HepG2 (cell line): ENCODE results near the gene KBTBD13. TPM values are rescaled to one million over a fixed set of nuclear protein-coding genes. Genes with fewer than 3 reads are reported as not detected.
A peak's percentile ranks its signal among the peaks of the same experiment; 100 is the strongest.

ENCODE experiments used
- BRD4 ChIP-seq: sonication (generic); formaldehyde crosslinking; IDR thresholded peaks from 2 replicates; pipeline ENCODE4 v1.4.0; 2020; ENCODE audit warnings: missing genetic modification reagents
- HNF4G ChIP-seq, 2 experiments: sonication (generic) in 1 of 2; formaldehyde crosslinking in 1 of 2; IDR thresholded peaks; 2 replicates each; pipeline versions ENCODE4 v1.4.0 to v1.6.1; 2011 to 2020; ENCODE audit warnings: borderline replicate concordance in 2 of 2, low read depth in 2 of 2, mild to moderate bottlenecking in 2 of 2, low read length in 1 of 2, missing genetic modification reagents in 1 of 2, moderate library complexity in 1 of 2
- JARID2 ChIP-seq: sonication (generic); formaldehyde crosslinking; IDR thresholded peaks from 2 replicates; pipeline ENCODE4 v1.8.1; 2023; ENCODE audit warnings: missing genetic modification reagents, inconsistent platforms; ENCODE audit not compliant: insufficient replicate concordance
- KAT8 ChIP-seq: IDR thresholded peaks from 2 replicates; pipeline ENCODE4 v1.6.1; 2016; ENCODE audit warnings: missing genetic modification reagents, missing compliant biosample characterization
- KDM5A ChIP-seq: fragments of 200-600 bp; sonication (generic); IDR thresholded peaks from 2 replicates; pipeline ENCODE4 v1.7.0; 2018; ENCODE audit warnings: antibody characterized with exemption, mild to moderate bottlenecking, low read length, borderline replicate concordance
- MED13 ChIP-seq: sonication (generic); formaldehyde crosslinking; IDR thresholded peaks from 2 replicates; pipeline ENCODE4 v1.5.0; 2020; ENCODE audit warnings: missing genetic modification reagents
- RARG ChIP-seq: sonication (generic); formaldehyde crosslinking; IDR thresholded peaks from 2 replicates; pipeline ENCODE4 v1.4.0; 2020; ENCODE audit warnings: low read depth, mild to moderate bottlenecking, missing genetic modification reagents
- RELA ChIP-seq: sonication (generic); formaldehyde crosslinking; IDR thresholded peaks from 2 replicates; pipeline ENCODE4 v1.4.0; 2020; ENCODE audit warnings: missing genetic modification reagents
- RFX5 ChIP-seq: IDR thresholded peaks from 2 replicates; pipeline ENCODE4 v1.6.1; 2011; ENCODE audit warnings: low read depth, low read length, improper control_type of control experiment
- TBX3 ChIP-seq: fragments of 450-650 bp; IDR thresholded peaks from 2 replicates; pipeline ENCODE4 v1.6.1; 2017; ENCODE audit warnings: antibody characterized with exemption, mild to moderate bottlenecking, inconsistent platforms, borderline replicate concordance
- TGIF2 ChIP-seq: IDR thresholded peaks from 2 replicates; pipeline ENCODE4 v1.6.1; 2016; ENCODE audit warnings: control low read depth, missing compliant biosample characterization
- ZNF121 ChIP-seq: sonication (generic); formaldehyde crosslinking; IDR thresholded peaks from 2 replicates; pipeline ENCODE4 v1.5.0; 2020; ENCODE audit warnings: mild to moderate bottlenecking, missing genetic modification reagents
- ZNF138 ChIP-seq: sonication (generic); formaldehyde crosslinking; IDR thresholded peaks from 2 replicates; pipeline ENCODE4 v1.5.0; 2020; ENCODE audit warnings: mild to moderate bottlenecking, low read depth, missing genetic modification reagents
- ZNF180 ChIP-seq: sonication (generic); formaldehyde crosslinking; IDR thresholded peaks from 2 replicates; pipeline ENCODE4 v1.4.0; 2020; ENCODE audit warnings: low read depth, missing genetic modification reagents, borderline replicate concordance
- ZNF234 ChIP-seq: sonication (generic); formaldehyde crosslinking; conservative IDR thresholded peaks from 2 replicates; pipeline ENCODE4 v1.5.1; 2020; ENCODE audit warnings: mild to moderate bottlenecking, missing genetic modification reagents
- ZNF274 ChIP-seq: sonication (generic); formaldehyde crosslinking; IDR thresholded peaks from 2 replicates; pipeline ENCODE4 v1.5.1; 2020; ENCODE audit warnings: mild to moderate bottlenecking, missing genetic modification reagents
- ZNF460 ChIP-seq: sonication (generic); formaldehyde crosslinking; IDR thresholded peaks from 2 replicates; pipeline ENCODE4 v1.5.1; 2020; ENCODE audit warnings: missing genetic modification reagents, mild to moderate bottlenecking, borderline replicate concordance
- ZNF557 ChIP-seq: sonication (generic); formaldehyde crosslinking; IDR thresholded peaks from 2 replicates; pipeline ENCODE4 v1.4.0; 2020; ENCODE audit warnings: missing genetic modification reagents
- ZNF670 ChIP-seq: sonication (generic); formaldehyde crosslinking; IDR thresholded peaks from 2 replicates; pipeline ENCODE4 v1.8.0; 2022; ENCODE audit warnings: mild to moderate bottlenecking, missing genetic modification reagents, borderline replicate concordance
- ZNF749 ChIP-seq: sonication (generic); formaldehyde crosslinking; IDR thresholded peaks from 2 replicates; pipeline ENCODE4 v1.8.0; 2022; ENCODE audit warnings: mild to moderate bottlenecking, missing genetic modification reagents, moderate library complexity, borderline replicate concordance
- polyA plus RNA-seq, 8 experiments: library from polyadenylated mRNA; depleted of rRNA in 3 of 8; stranded (reverse) in 7 of 8; unstranded in 1 of 8; fragments of >200 nt; fragmentation: Illumina TruSeq in 4 of 8; extraction: Trizol in 4 of 8; gene quantifications; 2 replicates each; pipeline versions ENCODE4 v1.2.1 to v1.2.3, GENCODE V29; 2011 to 2016; ENCODE audit warnings: low read depth in 4 of 8, missing spikeins in 1 of 8, mixed read lengths in 1 of 8; ENCODE audit not compliant: insufficient read depth in 1 of 8
- total RNA-seq, 5 experiments: library from RNA; depleted of rRNA; stranded (reverse); fragments of >200 nt; fragmentation: Illumina TruSeq; extraction: Trizol; gene quantifications; 2 replicates each; pipeline ENCODE4 v1.2.3, GENCODE V29; 2016; ENCODE audit warnings: low read depth in 1 of 5
- TF ChIP-seq, protein P1 (sequence below): IDR thresholded peaks from 2 replicates; pipeline ENCODE4 v1.6.1; 2016; ENCODE audit warnings: missing biosample characterization, missing genetic modification reagents, low read depth
- TF ChIP-seq, protein P2 (sequence below), 2 experiments: fragments of 450-650 bp in 1 of 2; sonication (generic) in 1 of 2; formaldehyde crosslinking; IDR thresholded peaks; 2 replicates each; pipeline versions ENCODE4 v1.5.0 to v1.8.0; 2020 to 2022; ENCODE audit warnings: mild to moderate bottlenecking in 1 of 2, missing genetic modification reagents in 1 of 2
- TF ChIP-seq, protein P3 (sequence below): IDR thresholded peaks from 2 replicates; pipeline ENCODE4 v1.6.1; 2018; ENCODE audit warnings: missing genetic modification reagents, mild to moderate bottlenecking, missing compliant biosample characterization
- TF ChIP-seq, protein P4 (sequence below): sonication (generic); formaldehyde crosslinking; conservative IDR thresholded peaks from 2 replicates; pipeline ENCODE4 v1.8.0; 2022; ENCODE audit warnings: low read depth, missing genetic modification reagents

The KBTBD13 gene
- total and polyA plus RNA-seq, 2 of the 13 experiments (the other 11 are each of a cell fraction or from before 2014, with no cell fraction given), result not detected

DNA sequence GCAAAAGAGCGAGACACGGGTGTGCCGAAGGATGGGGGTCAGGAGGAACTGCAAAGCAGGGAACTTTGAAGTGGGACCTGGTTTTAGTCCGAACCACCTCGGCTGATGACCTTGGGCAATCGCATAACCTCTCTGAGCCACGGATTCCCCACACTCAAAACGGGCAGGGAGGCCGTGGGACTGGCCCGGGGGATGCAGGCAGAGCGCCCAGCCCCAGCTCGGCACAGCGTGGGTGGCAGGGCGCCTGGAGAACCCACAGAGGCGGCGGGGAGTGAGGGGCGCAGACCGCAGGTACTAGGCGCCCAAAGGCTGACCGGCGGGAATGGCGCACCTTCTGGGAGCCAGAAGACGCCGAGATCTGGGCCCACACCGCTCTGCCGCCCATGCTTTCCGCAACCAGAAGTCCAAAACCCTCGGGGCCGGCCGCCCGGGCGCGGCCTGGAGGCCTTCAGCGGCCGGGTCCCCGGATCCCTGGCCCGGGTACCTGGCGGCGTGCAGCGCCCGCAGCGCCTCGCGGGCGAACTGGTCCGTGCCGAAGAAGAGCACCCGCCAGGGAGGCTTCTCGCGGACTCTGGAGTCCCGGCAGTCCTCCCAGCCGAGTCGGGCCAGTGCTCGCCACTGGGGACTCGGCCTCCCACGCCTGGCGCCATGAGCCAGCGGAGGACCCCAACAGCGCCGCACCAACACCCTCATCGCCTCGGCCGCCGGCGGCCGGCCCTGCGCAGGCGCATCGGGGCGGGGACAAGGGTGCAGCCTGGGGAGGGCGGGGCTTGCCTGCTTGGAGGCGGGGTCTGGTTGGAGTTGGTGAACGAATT is 47.4 kb upstream of the KBTBD13 start, which contains the start of gene MTFMT (continued):
- TF ChIP-seq, protein P1, sequence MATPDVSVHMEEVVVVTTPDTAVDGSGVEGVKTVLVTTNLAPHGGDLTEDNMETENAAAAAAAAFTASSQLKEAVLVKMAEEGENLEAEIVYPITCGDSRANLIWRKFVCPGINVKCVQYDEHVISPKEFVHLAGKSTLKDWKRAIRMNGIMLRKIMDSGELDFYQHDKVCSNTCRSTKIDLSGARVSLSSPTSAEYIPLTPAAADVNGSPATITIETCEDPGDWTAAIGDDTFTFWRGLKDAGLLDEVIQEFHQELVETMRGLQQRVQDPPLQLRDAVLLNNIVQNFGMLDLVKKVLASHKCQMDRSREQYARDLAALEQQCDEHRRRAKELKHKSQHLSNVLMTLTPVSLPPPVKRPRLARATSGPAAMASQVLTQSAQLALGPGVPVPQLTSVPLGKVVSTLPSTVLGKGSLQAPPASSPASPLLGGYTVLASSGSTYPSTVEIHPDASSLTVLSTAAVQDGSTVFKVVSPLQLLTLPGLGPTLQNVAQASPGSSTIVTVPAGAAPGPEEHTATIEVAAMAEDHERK, result no peak
- TF ChIP-seq RELA (CRISPR knock-in tag) (no peak), RFX5 (no peak), ZNF749 (CRISPR knock-in tag) (0 out of 2 replicates have a peak, but pooled peaks have one; percentile 67), BRD4 (CRISPR knock-in tag) (no peak), JARID2 (CRISPR knock-in tag) (no peak), KAT8 (no peak), ZNF557 (CRISPR knock-in tag) (peak; percentile 15; the same call in 1 of the 2 replicates), ZNF460 (no peak), ZNF670 (CRISPR knock-in tag) (no peak), TGIF2 (CRISPR knock-in tag) (peak; percentile 41; the same call in 1 of the 2 replicates), ZNF274 (CRISPR knock-in tag) (0 out of 2 replicates have a peak, but pooled peaks have one; percentile 61), ZNF180 (CRISPR knock-in tag) (no peak), RARG (CRISPR knock-in tag) (no peak), KDM5A (no peak; the same call in 1 of the 2 replicates), TBX3 (no peak), MED13 (0 out of 2 replicates have a peak, but pooled peaks have one; percentile 17), ZNF138 (0 out of 2 replicates have a peak, but pooled peaks have one; percentile 28), HNF4G (IDR thresholded peaks at IDR 0.05; ENCODE audit: borderline replicate concordance, low read depth, low read length) (no peak), HNF4G (CRISPR knock-in tag; IDR thresholded peaks at IDR 0.05; ENCODE audit: borderline replicate concordance, low read depth) (0 out of 2 replicates have a peak, but pooled peaks have one; percentile 57), ZNF121 (CRISPR knock-in tag) (no peak), ZNF234 (CRISPR knock-in tag) (no peak)
- TF ChIP-seq, protein P2, sequence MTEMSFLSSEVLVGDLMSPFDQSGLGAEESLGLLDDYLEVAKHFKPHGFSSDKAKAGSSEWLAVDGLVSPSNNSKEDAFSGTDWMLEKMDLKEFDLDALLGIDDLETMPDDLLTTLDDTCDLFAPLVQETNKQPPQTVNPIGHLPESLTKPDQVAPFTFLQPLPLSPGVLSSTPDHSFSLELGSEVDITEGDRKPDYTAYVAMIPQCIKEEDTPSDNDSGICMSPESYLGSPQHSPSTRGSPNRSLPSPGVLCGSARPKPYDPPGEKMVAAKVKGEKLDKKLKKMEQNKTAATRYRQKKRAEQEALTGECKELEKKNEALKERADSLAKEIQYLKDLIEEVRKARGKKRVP (CRISPR knock-in tag; IDR thresholded peaks at IDR 0.05), result no peak
- TF ChIP-seq, protein P3, sequence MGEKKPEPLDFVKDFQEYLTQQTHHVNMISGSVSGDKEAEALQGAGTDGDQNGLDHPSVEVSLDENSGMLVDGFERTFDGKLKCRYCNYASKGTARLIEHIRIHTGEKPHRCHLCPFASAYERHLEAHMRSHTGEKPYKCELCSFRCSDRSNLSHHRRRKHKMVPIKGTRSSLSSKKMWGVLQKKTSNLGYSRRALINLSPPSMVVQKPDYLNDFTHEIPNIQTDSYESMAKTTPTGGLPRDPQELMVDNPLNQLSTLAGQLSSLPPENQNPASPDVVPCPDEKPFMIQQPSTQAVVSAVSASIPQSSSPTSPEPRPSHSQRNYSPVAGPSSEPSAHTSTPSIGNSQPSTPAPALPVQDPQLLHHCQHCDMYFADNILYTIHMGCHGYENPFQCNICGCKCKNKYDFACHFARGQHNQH, result peak; percentile 57; the same call in 1 of the 2 replicates
- TF ChIP-seq, protein P4, sequence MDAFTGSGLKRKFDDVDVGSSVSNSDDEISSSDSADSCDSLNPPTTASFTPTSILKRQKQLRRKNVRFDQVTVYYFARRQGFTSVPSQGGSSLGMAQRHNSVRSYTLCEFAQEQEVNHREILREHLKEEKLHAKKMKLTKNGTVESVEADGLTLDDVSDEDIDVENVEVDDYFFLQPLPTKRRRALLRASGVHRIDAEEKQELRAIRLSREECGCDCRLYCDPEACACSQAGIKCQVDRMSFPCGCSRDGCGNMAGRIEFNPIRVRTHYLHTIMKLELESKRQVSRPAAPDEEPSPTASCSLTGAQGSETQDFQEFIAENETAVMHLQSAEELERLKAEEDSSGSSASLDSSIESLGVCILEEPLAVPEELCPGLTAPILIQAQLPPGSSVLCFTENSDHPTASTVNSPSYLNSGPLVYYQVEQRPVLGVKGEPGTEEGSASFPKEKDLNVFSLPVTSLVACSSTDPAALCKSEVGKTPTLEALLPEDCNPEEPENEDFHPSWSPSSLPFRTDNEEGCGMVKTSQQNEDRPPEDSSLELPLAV (CRISPR knock-in tag), result no peak
